Measurements from ENCODE around the gene LRP1B.

LRP1B gene

GRCh38 chr2:142037744-142038143, 93.1 kb downstream of the LRP1B start:
- DNase-seq: no peak

GRCh38 chr2:142037066-142037465, 93.8 kb downstream of the LRP1B start:
- no peak for DNase-seq

- no peak for DNase-seq
Measured at GRCh38 chr2:142033393-142033792, 97.4 kb downstream of the LRP1B start.

- DNase-seq: no peak
Measured at GRCh38 chr2:142031656-142032055, 99.2 kb downstream of the LRP1B start.

- no peak for DNase-seq
Measured at GRCh38 chr2:142030735-142031134, 100.1 kb downstream of the LRP1B start.

- no peak for DNase-seq
Measured at GRCh38 chr2:142029974-142030373, 100.8 kb downstream of the LRP1B start.

GRCh38 chr2:142025394-142025793, 105.4 kb downstream of the LRP1B start:
- no peak for DNase-seq

- no peak for DNase-seq
Measured at GRCh38 chr2:142020368-142020767, 110.4 kb downstream of the LRP1B start.

- DNase-seq: no peak
Measured at GRCh38 chr2:142014536-142014935, 116.3 kb downstream of the LRP1B start.

GRCh38 chr2:142012797-142013196, 118.0 kb downstream of the LRP1B start:
- DNase-seq: no peak

- DNase-seq: no peak
Measured at GRCh38 chr2:142010477-142011270, 120.1 kb downstream of the LRP1B start.

GRCh38 chr2:142008135-142008744, 122.6 kb downstream of the LRP1B start:
- DNase-seq: no peak

GRCh38 chr2:141994066-141994465, 136.8 kb downstream of the LRP1B start:
- DNase-seq: no peak

- DNase-seq: no peak
Measured at GRCh38 chr2:141992695-141993094, 138.1 kb downstream of the LRP1B start.

GRCh38 chr2:141968433-141968832, 162.4 kb downstream of the LRP1B start:
- DNase-seq: no peak

- DNase-seq: no peak
Measured at GRCh38 chr2:141967980-141968379, 162.8 kb downstream of the LRP1B start.

GRCh38 chr2:141967503-141967902, 163.3 kb downstream of the LRP1B start:
- DNase-seq: no peak

GRCh38 chr2:141959941-141960340, 170.9 kb downstream of the LRP1B start:
- DNase-seq: no peak

GRCh38 chr2:141959016-141959415, 171.8 kb downstream of the LRP1B start:
- no peak for DNase-seq

GRCh38 chr2:141957827-141958450, 172.9 kb downstream of the LRP1B start:
- DNase-seq: no peak

GRCh38 chr2:141957321-141957720, 173.5 kb downstream of the LRP1B start:
- DNase-seq: no peak

GRCh38 chr2:141947396-141948114, 183.3 kb downstream of the LRP1B start:
- DNase-seq: no peak

GRCh38 chr2:141946016-141946415, 184.8 kb downstream of the LRP1B start:
- no peak for DNase-seq
